ENCODE measurements around the gene ZNF441.

The ZNF441 gene

GRCh38 chr19:11766597-11767591 lies at the start of gene ZNF441:
Gene ZNF441, plus strand, starts transcription at chr19:11767000. Its CDS starts 194 bp downstream, at chr19:11767194.
- H3K36me3 ChIP-seq: peaks cover 7 to 23% (median 20%) of the 10 kb centered on the region in 11 experiments; a peak in 17 of 22 replicates
- H3K4me1 ChIP-seq: peaks cover 16 to 22% (median 20%) of the 10 kb centered on the region in 10 experiments
- peak within 1 kb of the TSS; percentile 77 to 97 (median 88) for H3K27ac ChIP-seq
- peak within 1 kb of the TSS; percentile 85 to 97 (median 91) for H3K9ac ChIP-seq
- H3K4me3 ChIP-seq: peak within 1 kb of the TSS; percentile 79 to 95 (median 83)
- H4K20me1 ChIP-seq: no peaks in the 10 kb centered on the region
- H3K27me3 ChIP-seq: no peaks in the 10 kb centered on the region
- peaks cover 33 to 58% (median 45%) of the 10 kb centered on the region in 11 experiments for H3K9me3 ChIP-seq (replicated peaks in 1 of 11)
- no peak for TF ChIP-seq Cebpa-rat (IDR thresholded peaks at IDR 0.05)
- H3K4me2 ChIP-seq: peak within 1 kb of the TSS; percentile 84 to 98 (median 93)

DNA sequence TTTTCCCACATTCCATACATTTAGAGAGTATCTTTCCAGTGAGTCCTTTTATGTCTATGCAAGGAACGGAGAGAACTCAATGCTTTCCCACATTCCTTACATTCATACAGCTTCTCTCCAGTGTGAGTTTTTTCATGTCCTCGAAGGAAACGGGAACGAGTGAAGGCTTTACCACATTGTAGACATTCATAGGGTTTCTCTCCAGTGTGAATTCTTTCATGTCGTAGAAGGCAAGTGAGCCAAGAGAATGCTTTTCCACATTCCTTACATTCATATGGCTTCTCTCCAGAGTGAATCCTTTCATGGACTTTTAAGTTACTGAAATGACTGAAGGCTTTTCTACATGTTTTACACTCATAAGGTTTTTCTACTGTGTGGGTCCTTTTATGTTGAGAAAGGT lies 45.1 kb upstream of the ZNF441 start:
- Histone ChIP-seq H3K4me2 (no peak overlapping the region), H3K9me3 (replicated peaks in 1 of 11) (peaks cover 83 to 97% (median 86%) of the 10 kb centered on the region in 11 experiments), H3K4me1 (no peaks in the 10 kb centered on the region), H3K9ac (no peak overlapping the region), H3K36me3 (peaks cover 75 to 83% (median 80%) of the 10 kb centered on the region in 11 experiments), H4K20me1 (no peaks in the 10 kb centered on the region), H3K27ac (no peak overlapping the region), H3K27me3 (no peaks in the 10 kb centered on the region), H3K4me3 (peak overlapping the region in 6 of 10 experiments; percentile 6 to 37 (median 26); a peak in 8 of 20 replicates)
- no peak for TF ChIP-seq Cebpa-rat (IDR thresholded peaks at IDR 0.05)

DNA sequence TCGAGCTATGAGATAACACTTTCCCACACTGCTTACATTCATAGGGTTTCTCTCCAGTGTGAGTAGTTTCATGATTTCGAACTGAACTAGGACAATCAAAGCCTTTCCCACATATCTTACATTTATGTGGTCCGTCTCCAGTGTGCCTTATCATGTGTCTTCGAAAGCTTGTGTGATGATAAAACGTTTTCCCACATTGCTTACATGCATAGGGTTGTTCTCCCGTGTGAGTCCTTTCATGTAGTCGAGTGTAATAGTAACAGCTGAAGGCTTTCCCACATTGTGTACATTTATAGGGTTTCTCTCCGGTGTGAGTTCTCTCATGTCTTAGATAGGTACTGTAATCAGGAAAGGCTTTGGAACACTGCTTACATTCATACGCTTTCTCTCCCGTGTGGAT lies 44.4 kb upstream of the ZNF441 start:
- Histone ChIP-seq H3K4me1 (no peaks in the 10 kb centered on the region), H3K9me3 (replicated peaks in 1 of 11) (peaks cover 90 to 99% (median 93%) of the 10 kb centered on the region in 11 experiments), H3K9ac (no peak overlapping the region), H3K27ac (no peak overlapping the region), H4K20me1 (no peaks in the 10 kb centered on the region), H3K4me3 (peak overlapping the region in 8 of 10 experiments; percentile 6 to 37 (median 22); a peak in 10 of 20 replicates), H3K36me3 (peaks cover 82 to 90% (median 87%) of the 10 kb centered on the region in 11 experiments), H3K27me3 (no peaks in the 10 kb centered on the region), H3K4me2 (no peak overlapping the region)
- TF ChIP-seq Cebpa-rat (IDR thresholded peaks at IDR 0.05): no peak

DNA sequence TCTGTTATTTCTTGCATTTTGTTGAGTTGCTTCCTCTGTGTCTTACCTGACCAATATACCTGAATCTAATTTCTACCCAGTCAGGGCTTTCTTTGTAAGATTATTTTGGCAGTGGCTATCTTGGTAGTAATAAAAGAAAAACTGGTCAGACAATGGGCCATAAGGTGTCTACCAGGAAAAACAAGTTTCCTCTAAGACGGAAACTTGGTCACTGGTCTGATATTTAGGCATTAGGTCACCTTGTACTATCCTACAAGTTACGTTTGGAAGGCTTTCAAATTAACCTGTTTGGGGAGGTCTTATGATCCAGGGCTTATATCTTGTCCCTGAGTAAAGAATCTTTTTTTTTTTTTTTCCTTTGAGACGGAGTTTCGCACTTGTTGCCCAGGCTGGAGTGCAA lies 37.2 kb upstream of the ZNF441 start:
- Histone ChIP-seq H3K4me1 (peaks cover 0 to 7% (median 0%) of the 10 kb centered on the region in 10 experiments; a peak in 2 of 20 replicates), H3K9me3 (replicated peaks in 1 of 11) (peaks cover 84 to 89% (median 87%) of the 10 kb centered on the region in 11 experiments), H3K27me3 (no peaks in the 10 kb centered on the region), H3K4me2 (no peak overlapping the region), H3K36me3 (peaks cover 72 to 90% (median 77%) of the 10 kb centered on the region in 11 experiments), H3K27ac (no peak overlapping the region), H3K9ac (no peak overlapping the region), H3K4me3 (no peak overlapping the region), H4K20me1 (no peaks in the 10 kb centered on the region; a peak in 1 of 22 replicates)
- no peak for TF ChIP-seq Cebpa-rat (IDR thresholded peaks at IDR 0.05)

GRCh38 chr19:11735375-11735774 lies 31.4 kb upstream of the ZNF441 start:
- TF ChIP-seq Cebpa-rat (IDR thresholded peaks at IDR 0.05): no peak
- Histone ChIP-seq H3K4me1 (peaks cover 15 to 37% (median 31%) of the 10 kb centered on the region in 10 experiments), H3K4me3 (no peak overlapping the region), H3K9me3 (replicated peaks in 1 of 11) (peaks cover 27 to 31% (median 30%) of the 10 kb centered on the region in 11 experiments), H3K27ac (no peak overlapping the region; a peak in 1 of 22 replicates), H4K20me1 (peaks cover 0 to 28% (median 12%) of the 10 kb centered on the region in 11 experiments; a peak in 10 of 22 replicates), H3K27me3 (no peaks in the 10 kb centered on the region), H3K9ac (no peak overlapping the region), H3K36me3 (peaks cover 21 to 39% (median 30%) of the 10 kb centered on the region in 11 experiments; a peak in 21 of 22 replicates), H3K4me2 (no peak overlapping the region)

- H3K36me3 ChIP-seq: peaks cover 8 to 26% (median 16%) of the 10 kb centered on the region in 11 experiments; a peak in 14 of 22 replicates
- peaks cover 14 to 18% (median 17%) of the 10 kb centered on the region in 11 experiments for H3K9me3 ChIP-seq (replicated peaks in 1 of 11)
- H4K20me1 ChIP-seq: peaks cover 0 to 28% (median 12%) of the 10 kb centered on the region in 11 experiments; a peak in 10 of 22 replicates
- H3K9ac ChIP-seq: peak overlapping the region in 6 of 11 experiments; percentile 27 to 90 (median 40); a peak in 6 of 22 replicates
- H3K4me1 ChIP-seq: peaks cover 15 to 37% (median 31%) of the 10 kb centered on the region in 10 experiments
- TF ChIP-seq Cebpa-rat (IDR thresholded peaks at IDR 0.05): no peak
- H3K27me3 ChIP-seq: no peaks in the 10 kb centered on the region
- H3K27ac ChIP-seq: peak overlapping the region in 9 of 11 experiments; percentile 2 to 89 (median 79); a peak in 14 of 22 replicates
- H3K4me2 ChIP-seq: peak overlapping the region; percentile 80 to 100 (median 97)
- peak overlapping the region in 6 of 10 experiments; percentile 91 to 94 (median 92); a peak in 6 of 20 replicates for H3K4me3 ChIP-seq
Observed at GRCh38 chr19:11736696-11737095, 30.1 kb upstream of the ZNF441 start.

GRCh38 chr19:11737964-11738745 lies 28.6 kb upstream of the ZNF441 start:
- peaks cover 0 to 14% (median 5%) of the 10 kb centered on the region in 11 experiments; a peak in 8 of 22 replicates for H3K36me3 ChIP-seq
- H3K27ac ChIP-seq: peak overlapping the region; percentile 69 to 89 (median 81); a peak in 21 of 22 replicates
- peaks cover 0 to 4% (median 3%) of the 10 kb centered on the region in 11 experiments; a peak in 10 of 22 replicates for H3K9me3 ChIP-seq (replicated peaks in 1 of 11)
- H3K4me1 ChIP-seq: peaks cover 15 to 36% (median 31%) of the 10 kb centered on the region in 10 experiments
- no peaks in the 10 kb centered on the region for H3K27me3 ChIP-seq
- H3K4me3 ChIP-seq: peak overlapping the region; percentile 89 to 99 (median 92)
- peak overlapping the region; percentile 80 to 100 (median 97) for H3K4me2 ChIP-seq
- TF ChIP-seq Cebpa-rat (IDR thresholded peaks at IDR 0.05): no peak
- peak overlapping the region; percentile 81 to 92 (median 88) for H3K9ac ChIP-seq
- H4K20me1 ChIP-seq: peaks cover 0 to 28% (median 12%) of the 10 kb centered on the region in 11 experiments; a peak in 10 of 22 replicates
